GM12891 (cell line): ENCODE results near the gene RNASE1. TPM values are rescaled to one million over a fixed set of nuclear protein-coding genes. Genes with fewer than 3 reads are reported as not detected.
"Not testable (repeated sequence)": the region's sequence is repeated elsewhere in the genome, so short reads cannot be mapped to it uniquely, and the experiment has no call there.

Source experiments
- DNase-seq: peaks from one replicate; pipeline ENCODE4 v3.0.0; 2011; ENCODE audit warnings: low spot score; ENCODE audit not compliant: insufficient read length
- FAIRE-seq: peaks from 2 replicates; lab custom pipeline; 2011; peaks lifted over from hg19 to GRCh38; lab: Jason Lieb, UNC
- PAX5 ChIP-seq: IDR thresholded peaks from 2 replicates; pipeline ENCODE4 v1.6.1; 2011; ENCODE audit warnings: low read length, moderate library complexity, mild to moderate bottlenecking; ENCODE audit not compliant: insufficient read depth, severe bottlenecking
- POLR2A ChIP-seq: IDR thresholded peaks from 2 replicates; pipeline ENCODE4 v1.6.1; 2011; ENCODE audit warnings: low read depth, low read length, control low read depth
- POLR2AphosphoS5 ChIP-seq: IDR thresholded peaks from 2 replicates; pipeline ENCODE4 v1.6.1; 2011; ENCODE audit warnings: low read depth, low read length, control low read depth
- POU2F2 ChIP-seq: IDR thresholded peaks from 2 replicates; pipeline ENCODE4 v1.6.1; 2011; ENCODE audit warnings: low read depth, mild to moderate bottlenecking, control low read depth, low read length, moderate library complexity
- SPI1 ChIP-seq: IDR thresholded peaks from 2 replicates; pipeline ENCODE4 v1.6.1; 2011; ENCODE audit warnings: low read depth, low read length, control low read depth
- TAF1 ChIP-seq: IDR thresholded peaks from 2 replicates; pipeline ENCODE4 v1.6.1; 2011; ENCODE audit warnings: low read depth, low read length, control low read depth
- polyA plus RNA-seq: library from polyadenylated mRNA; unstranded; fragments of >200 nt; gene quantifications from one replicate; pipeline ENCODE4 v1.2.1, GENCODE V29; 2012; ENCODE audit warnings: low read depth, missing spikeins, inconsistent platforms; ENCODE audit not compliant: missing spikeins

The RNASE1 gene
- polyA plus RNA-seq = 0.10 TPM

GRCh38 chr14:20802341-20803084 is at the start of gene RNASE1:
TSS of gene RNASE1 (minus strand) at chr14:20802844. CDS start at chr14:20802068, 776 bp downstream.
- FAIRE-seq (no peak), DNase-seq (no peak)
- TF ChIP-seq POLR2AphosphoS5 = no peak
- TF ChIP-seq POU2F2 = no peak
- no peak for TF ChIP-seq SPI1
- no peak for TF ChIP-seq TAF1
- TF ChIP-seq PAX5 = no peak
- no peak for TF ChIP-seq POLR2A

- DNase-seq (no peak), FAIRE-seq (no peak)
- TF ChIP-seq POLR2A = no peak
- TF ChIP-seq SPI1 = no peak
- TF ChIP-seq PAX5 = no peak
- no peak for TF ChIP-seq POLR2AphosphoS5
- TF ChIP-seq TAF1 = no peak
- TF ChIP-seq POU2F2 = no peak
Observed at GRCh38 chr14:20848955-20849570, 46.4 kb upstream of the RNASE1 start.

GRCh38 chr14:20848316-20848954 is 45.8 kb upstream of the RNASE1 start:
- no peak for DNase-seq
- no peak for FAIRE-seq
- no peak for TF ChIP-seq PAX5
- TF ChIP-seq POLR2AphosphoS5 = no peak
- no peak for TF ChIP-seq TAF1
- no peak for TF ChIP-seq POU2F2
- no peak for TF ChIP-seq SPI1
- TF ChIP-seq POLR2A = no peak

- DNase-seq = no peak
- TF ChIP-seq POU2F2 (no peak), TAF1 (no peak), SPI1 (no peak), PAX5 (no peak), POLR2A (no peak), POLR2AphosphoS5 (no peak)
- no peak for FAIRE-seq
Observed at GRCh38 chr14:20846560-20846959, 43.9 kb upstream of the RNASE1 start.

- TF ChIP-seq PAX5 = no peak
- no peak for TF ChIP-seq POLR2A
- no peak for TF ChIP-seq SPI1
- no peak for TF ChIP-seq POLR2AphosphoS5
- no peak for TF ChIP-seq POU2F2
- no peak for TF ChIP-seq TAF1
- DNase-seq (no peak), FAIRE-seq (no peak)
Observed at GRCh38 chr14:20841096-20841495, 38.5 kb upstream of the RNASE1 start.

GRCh38 chr14:20837831-20838230 is 35.2 kb upstream of the RNASE1 start:
- FAIRE-seq = no peak
- no peak for TF ChIP-seq POU2F2
- no peak for TF ChIP-seq PAX5
- TF ChIP-seq POLR2A = no peak
- TF ChIP-seq SPI1 = no peak
- TF ChIP-seq TAF1 = no peak
- no peak for TF ChIP-seq POLR2AphosphoS5

GRCh38 chr14:20836668-20837338 is 34.2 kb upstream of the RNASE1 start:
- FAIRE-seq (no peak), DNase-seq (no peak)
- TF ChIP-seq POU2F2 (no peak), POLR2AphosphoS5 (no peak), SPI1 (no peak), PAX5 (no peak), TAF1 (no peak), POLR2A (no peak)

More at GRCh38 chr14:20837831-20838230, 35.2 kb upstream of the RNASE1 start:
- no peak for DNase-seq

- FAIRE-seq (no peak), DNase-seq (no peak)
- TF ChIP-seq TAF1 (no peak), SPI1 (no peak), PAX5 (no peak), POLR2A (no peak), POLR2AphosphoS5 (no peak), POU2F2 (no peak)
Observed at GRCh38 chr14:20834899-20835298, 32.3 kb upstream of the RNASE1 start.

GRCh38 chr14:20830831-20831230 is 28.2 kb upstream of the RNASE1 start:
- DNase-seq (no peak), FAIRE-seq (no peak)
- no peak for TF ChIP-seq POU2F2
- no peak for TF ChIP-seq PAX5
- TF ChIP-seq SPI1 = no peak
- no peak for TF ChIP-seq POLR2AphosphoS5
- no peak for TF ChIP-seq POLR2A
- TF ChIP-seq TAF1 = no peak

- DNase-seq, FAIRE-seq: not testable (repeated sequence)
Observed at GRCh38 chr14:20828024-20828694, 25.5 kb upstream of the RNASE1 start.
